HG02840 (cell line): ENCODE results near the gene TRAIP.
"Not testable (repeated sequence)": the region's sequence is repeated elsewhere in the genome, so short reads cannot be mapped to it uniquely, and the experiment has no call there.

Experiments
- ATAC-seq: cut with Tn5 transposase; IDR thresholded peaks from one replicate; pipeline ENCODE4 v1.9.1; 2021; ENCODE audit warnings: mild to moderate bottlenecking, moderate library complexity, moderate number of reproducible peaks; ENCODE audit not compliant: unreplicated experiment, low FRiP score

TRAIP gene

GRCh38 chr3:49856181-49857005, at the start of gene TRAIP:
TRAIP (minus strand) TSS chr3:49856564; CDS start chr3:49856453, 111 bp downstream.
- ATAC-seq: peak; percentile 93

- ATAC-seq: not testable (repeated sequence)
Measured at GRCh38 chr3:49904448-49904847, 48.1 kb upstream of the TRAIP start.

GRCh38 chr3:49903451-49904424, 47.4 kb upstream of the TRAIP start, which contains the start of gene MST1R:
MST1R (minus strand) TSS chr3:49903873; CDS start chr3:49903609, 264 bp downstream.
- peak; percentile 53 for ATAC-seq

GRCh38 chr3:49902511-49903345, 46.4 kb upstream of the TRAIP start:
- ATAC-seq: no peak

- no peak for ATAC-seq
Measured at GRCh38 chr3:49901366-49902339, 45.3 kb upstream of the TRAIP start.

- no peak for ATAC-seq
Measured at GRCh38 chr3:49900491-49901153, 44.3 kb upstream of the TRAIP start.

- ATAC-seq: no peak
Measured at GRCh38 chr3:49899815-49900214, 43.5 kb upstream of the TRAIP start.

- no peak for ATAC-seq
Measured at GRCh38 chr3:49898991-49899390, 42.6 kb upstream of the TRAIP start.

- ATAC-seq: no peak
Measured at GRCh38 chr3:49896345-49896744, 40.0 kb upstream of the TRAIP start.

GRCh38 chr3:49895791-49896190, 39.4 kb upstream of the TRAIP start:
- no peak for ATAC-seq

- ATAC-seq: no peak
Measured at GRCh38 chr3:49889296-49889695, 32.9 kb upstream of the TRAIP start.

- no peak for ATAC-seq
Measured at GRCh38 chr3:49886922-49887265, 30.5 kb upstream of the TRAIP start.

- no peak for ATAC-seq
Measured at GRCh38 chr3:49883998-49884397, 27.6 kb upstream of the TRAIP start.

- no peak for ATAC-seq
Measured at GRCh38 chr3:49882166-49882565, 25.8 kb upstream of the TRAIP start.

GRCh38 chr3:49880581-49881315, 24.4 kb upstream of the TRAIP start:
- ATAC-seq: no peak

- no peak for ATAC-seq
Measured at GRCh38 chr3:49879721-49880120, 23.4 kb upstream of the TRAIP start.

- no peak for ATAC-seq
Measured at GRCh38 chr3:49878686-49879085, 22.3 kb upstream of the TRAIP start.

- no peak for ATAC-seq
Measured at GRCh38 chr3:49877716-49878115, 21.4 kb upstream of the TRAIP start.
